ENCODE measurements around the gene TSR3. TPM values are rescaled to one million over a fixed set of nuclear protein-coding genes. Genes with fewer than 3 reads are reported as not detected.

TSR3 gene
- total and polyA plus RNA-seq, 9 donors, result 6.3 to 74.6 (median 40.7) TPM

DNA sequence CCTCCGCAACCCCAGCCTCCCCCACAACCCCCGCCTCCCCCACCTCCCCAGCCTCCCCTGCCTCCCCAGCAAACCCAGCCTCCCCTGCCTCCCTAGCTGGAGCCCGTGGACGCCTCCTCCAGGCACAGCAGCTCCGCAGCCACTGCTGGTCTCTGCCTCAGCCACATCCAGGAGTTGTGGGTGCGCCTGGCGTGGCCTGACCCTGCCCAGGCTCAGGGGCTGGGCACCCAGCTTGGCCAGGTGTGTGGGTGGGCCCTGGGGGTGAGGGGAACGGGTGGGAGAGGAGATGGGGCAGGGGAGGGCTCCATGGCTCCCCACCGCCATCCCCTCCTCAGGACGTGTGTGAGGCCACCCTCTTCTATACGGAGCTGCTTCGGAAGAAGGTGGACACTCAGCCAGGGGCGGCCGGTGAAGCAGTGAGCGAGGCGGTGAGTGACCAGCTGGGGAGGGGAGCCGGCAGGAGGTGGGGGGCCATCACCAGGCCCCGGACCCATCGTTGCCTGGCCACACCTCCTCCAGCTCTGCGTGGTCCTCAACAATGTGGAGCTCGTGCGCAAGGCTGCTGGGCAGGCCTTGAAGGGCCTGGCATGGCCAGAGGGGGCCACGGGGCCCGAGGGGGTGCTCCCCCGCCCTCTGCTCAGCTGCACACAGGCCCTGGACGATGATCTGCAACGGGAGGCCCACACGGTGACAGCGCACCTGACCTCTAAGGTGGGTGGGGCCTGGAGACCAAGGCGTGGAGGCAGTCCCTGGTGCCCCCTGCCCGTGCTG, 5.8 kb downstream of the TSR3 start:
- Histone ChIP-seq H3K36me3 (no peaks in the 10 kb centered on the region), H3K4me1 (ENCODE audit: insufficient read depth) (peaks cover 6% of the 10 kb centered on the region), H3K9me3 (no peaks in the 10 kb centered on the region), H3K4me3 (no peak overlapping the region), H3K27ac (no peak overlapping the region), H3K27me3 (no peaks in the 10 kb centered on the region)
- 43 to 67% (median 50%) methylated on average over 21 to 31 of the region's 31 CpGs for WGBS, 3 donors
- TF ChIP-seq, protein P1, sequence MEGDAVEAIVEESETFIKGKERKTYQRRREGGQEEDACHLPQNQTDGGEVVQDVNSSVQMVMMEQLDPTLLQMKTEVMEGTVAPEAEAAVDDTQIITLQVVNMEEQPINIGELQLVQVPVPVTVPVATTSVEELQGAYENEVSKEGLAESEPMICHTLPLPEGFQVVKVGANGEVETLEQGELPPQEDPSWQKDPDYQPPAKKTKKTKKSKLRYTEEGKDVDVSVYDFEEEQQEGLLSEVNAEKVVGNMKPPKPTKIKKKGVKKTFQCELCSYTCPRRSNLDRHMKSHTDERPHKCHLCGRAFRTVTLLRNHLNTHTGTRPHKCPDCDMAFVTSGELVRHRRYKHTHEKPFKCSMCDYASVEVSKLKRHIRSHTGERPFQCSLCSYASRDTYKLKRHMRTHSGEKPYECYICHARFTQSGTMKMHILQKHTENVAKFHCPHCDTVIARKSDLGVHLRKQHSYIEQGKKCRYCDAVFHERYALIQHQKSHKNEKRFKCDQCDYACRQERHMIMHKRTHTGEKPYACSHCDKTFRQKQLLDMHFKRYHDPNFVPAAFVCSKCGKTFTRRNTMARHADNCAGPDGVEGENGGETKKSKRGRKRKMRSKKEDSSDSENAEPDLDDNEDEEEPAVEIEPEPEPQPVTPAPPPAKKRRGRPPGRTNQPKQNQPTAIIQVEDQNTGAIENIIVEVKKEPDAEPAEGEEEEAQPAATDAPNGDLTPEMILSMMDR (IDR thresholded peaks at IDR 0.05), result no peak
- TF ChIP-seq EP300 (IDR thresholded peaks at IDR 0.05) (no peak), POLR2A (IDR thresholded peaks at IDR 0.05) (no peak)
- intact Hi-C loops (cut with DNase I), result no loop called here
- DNase-seq, result no peak

DNA sequence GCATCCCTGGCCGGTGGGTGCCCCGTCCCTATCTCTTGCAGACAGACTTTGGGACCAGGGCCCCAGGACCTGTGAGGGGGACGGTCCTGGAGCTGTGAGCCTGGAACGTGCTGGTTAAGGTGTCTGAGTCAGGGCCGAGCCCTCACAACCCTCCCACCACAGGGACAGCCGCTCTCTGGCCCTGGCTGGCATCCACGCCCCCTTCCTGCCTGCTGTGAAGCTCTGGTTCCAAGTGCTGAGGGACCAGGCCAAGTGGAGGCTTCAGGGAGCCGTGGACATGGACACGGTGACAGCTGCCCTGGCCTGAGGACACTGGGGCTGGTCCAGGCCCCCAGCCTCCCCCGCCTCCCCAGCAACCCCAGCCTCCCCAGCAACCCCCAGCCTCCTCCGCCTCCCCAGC, 6.6 kb downstream of the TSR3 start:
- no peak for TF ChIP-seq POLR2A (IDR thresholded peaks at IDR 0.05)
- TF ChIP-seq EP300 (IDR thresholded peaks at IDR 0.05), result no peak
- TF ChIP-seq, protein P1 (IDR thresholded peaks at IDR 0.05), result no peak
- H3K4me1 ChIP-seq (ENCODE audit: insufficient read depth), result peaks cover 3% of the 10 kb centered on the region
- intact Hi-C loops (cut with DNase I), result no loop called here
- no peak overlapping the region for H3K27ac ChIP-seq
- H3K9me3 ChIP-seq, result no peaks in the 10 kb centered on the region
- no peaks in the 10 kb centered on the region for H3K36me3 ChIP-seq
- H3K4me3 ChIP-seq, result no peak overlapping the region
- 41 to 55% (median 45%) methylated on average over 9 to 11 of the region's 11 CpGs for WGBS, 3 donors
- no peak for DNase-seq
- no peaks in the 10 kb centered on the region for H3K27me3 ChIP-seq

DNA sequence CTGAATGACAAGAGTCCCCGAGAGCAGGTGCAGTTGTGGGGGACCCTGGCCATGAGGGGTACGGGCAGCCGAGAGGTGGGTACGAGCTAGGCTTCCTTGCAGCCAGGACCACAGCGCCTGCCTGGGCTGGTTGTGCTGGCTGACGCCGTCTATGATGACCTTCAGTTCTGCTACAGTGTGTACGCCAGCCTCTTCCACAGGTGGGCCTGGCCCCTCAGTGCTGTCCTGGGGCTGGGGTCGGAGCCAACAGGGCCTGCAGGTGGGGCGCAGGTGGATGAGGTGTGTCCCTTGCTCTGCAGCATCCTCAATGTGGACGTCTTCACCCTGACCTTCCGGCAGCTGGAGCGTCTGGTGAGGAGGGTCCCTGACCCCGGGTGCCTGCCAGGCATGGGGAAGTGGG, 7.2 kb downstream of the TSR3 start:
- H3K36me3 ChIP-seq, result no peaks in the 10 kb centered on the region
- 74 to 81% (median 78%) methylated on average over 14 of the region's 14 CpGs for WGBS, 3 donors
- no peak overlapping the region for H3K4me3 ChIP-seq
- no peak for TF ChIP-seq POLR2A (IDR thresholded peaks at IDR 0.05)
- no peak for TF ChIP-seq EP300 (IDR thresholded peaks at IDR 0.05)
- TF ChIP-seq, protein P1 (IDR thresholded peaks at IDR 0.05), result no peak
- H3K4me1 ChIP-seq (ENCODE audit: insufficient read depth), result peaks cover 3% of the 10 kb centered on the region
- no peak overlapping the region for H3K27ac ChIP-seq
- H3K9me3 ChIP-seq, result no peaks in the 10 kb centered on the region
- intact Hi-C loops (cut with DNase I), result no loop called here
- DNase-seq, result no peak
- no peaks in the 10 kb centered on the region for H3K27me3 ChIP-seq

DNA sequence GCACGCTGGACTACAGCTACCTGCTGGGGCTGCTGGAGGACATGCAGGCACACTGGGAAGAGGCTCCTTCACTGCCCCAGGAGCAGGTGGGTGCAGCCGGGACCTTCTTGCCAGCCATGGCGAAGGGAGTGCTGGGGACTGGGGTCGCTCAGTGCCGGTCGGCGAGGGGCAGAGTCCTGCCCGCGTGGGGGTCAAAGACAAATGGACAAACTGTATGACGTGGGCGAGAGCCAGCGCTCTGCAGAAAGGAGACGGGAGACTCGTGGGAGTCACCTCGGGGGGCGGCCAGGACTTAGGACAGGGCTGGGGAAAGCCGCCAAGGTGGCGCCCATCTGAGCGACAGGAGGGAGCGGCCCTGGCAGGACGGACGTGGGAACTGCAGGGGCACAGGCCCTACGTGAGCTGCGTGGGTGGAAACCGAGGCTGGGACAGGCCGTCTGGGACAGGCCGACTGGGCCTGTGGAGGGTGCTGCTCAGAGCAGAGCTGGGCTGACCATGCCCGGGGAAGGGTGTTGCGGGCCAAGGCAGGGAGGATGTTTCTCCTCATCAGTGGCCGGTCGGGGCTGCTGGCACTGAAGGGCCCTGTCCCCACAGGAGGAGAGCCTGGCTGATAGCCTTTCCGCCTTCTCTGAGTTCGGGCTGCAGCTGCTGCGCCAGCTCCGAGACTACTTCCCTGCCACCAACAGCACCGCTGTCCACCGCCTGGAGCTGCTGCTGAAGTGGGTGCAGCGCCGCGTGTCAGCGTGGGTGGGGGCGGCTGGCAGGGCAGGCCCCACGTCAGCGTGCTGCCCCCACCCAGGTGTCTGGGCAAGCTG, 8.0 kb downstream of the TSR3 start:
- H3K4me3 ChIP-seq, result no peak overlapping the region
- H3K27me3 ChIP-seq, result no peaks in the 10 kb centered on the region
- H3K27ac ChIP-seq, result no peak overlapping the region
- DNase-seq, result no peak
- no peaks in the 10 kb centered on the region for H3K9me3 ChIP-seq
- peaks cover 3% of the 10 kb centered on the region for H3K4me1 ChIP-seq (ENCODE audit: insufficient read depth)
- no peaks in the 10 kb centered on the region for H3K36me3 ChIP-seq
- TF ChIP-seq POLR2A (IDR thresholded peaks at IDR 0.05) (no peak), EP300 (IDR thresholded peaks at IDR 0.05) (no peak)
- TF ChIP-seq, protein P1 (IDR thresholded peaks at IDR 0.05), result no peak
- 30 to 40% (median 38%) methylated on average over 44 of the region's 44 CpGs for WGBS, 3 donors
- intact Hi-C loops (cut with DNase I), result no loop called here

Measured in ovary (tissue), 9 donors.